HG03196 (cell line): ENCODE data around the gene SIGLEC15.
"Not testable (repeated sequence)": the region's sequence is repeated elsewhere in the genome, so short reads cannot be mapped to it uniquely, and the experiment has no call there.

Experiments used
- ATAC-seq: cut with Tn5 transposase; IDR thresholded peaks from one replicate; pipeline ENCODE4 v1.9.1; 2021; ENCODE audit not compliant: unreplicated experiment

The SIGLEC15 gene

GRCh38 chr18:45820106-45820745, 5.2 kb upstream of the SIGLEC15 start:
- ATAC-seq: no peak

GRCh38 chr18:45821026-45821425, 4.4 kb upstream of the SIGLEC15 start:
- no peak for ATAC-seq

GRCh38 chr18:45821711-45822110, 3.8 kb upstream of the SIGLEC15 start:
- no peak for ATAC-seq

- ATAC-seq: no peak
These were observed 609 bp downstream of the SIGLEC15 start for GRCh38 chr18:45826084-45826483.

- ATAC-seq: not testable (repeated sequence)
These were observed 1.2 kb downstream of the SIGLEC15 start for GRCh38 chr18:45826716-45827115.

GRCh38 chr18:45828917-45829811, 3.7 kb downstream of the SIGLEC15 start:
- no peak for ATAC-seq

GRCh38 chr18:45829855-45830254, 4.4 kb downstream of the SIGLEC15 start:
- no peak for ATAC-seq

GRCh38 chr18:45830917-45831316, 5.4 kb downstream of the SIGLEC15 start:
- no peak for ATAC-seq

GRCh38 chr18:45833846-45834245, 8.4 kb downstream of the SIGLEC15 start:
- no peak for ATAC-seq

GRCh38 chr18:45834306-45834705, 8.8 kb downstream of the SIGLEC15 start:
- no peak for ATAC-seq

- no peak for ATAC-seq
These were observed 9.7 kb downstream of the SIGLEC15 start for GRCh38 chr18:45835057-45835636.

GRCh38 chr18:45836242-45837205, 11.0 kb downstream of the SIGLEC15 start:
- ATAC-seq: no peak

GRCh38 chr18:45837283-45838070, 12.0 kb downstream of the SIGLEC15 start:
- ATAC-seq: no peak

- ATAC-seq: no peak
These were observed 13.0 kb downstream of the SIGLEC15 start for GRCh38 chr18:45838302-45839070.

- no peak for ATAC-seq
These were observed 14.2 kb downstream of the SIGLEC15 start for GRCh38 chr18:45839414-45840395.

GRCh38 chr18:45841060-45841764, 15.7 kb downstream of the SIGLEC15 start:
- ATAC-seq: no peak

GRCh38 chr18:45841765-45842442, 16.4 kb downstream of the SIGLEC15 start:
- no peak for ATAC-seq
